Activated CD8-positive, alpha-beta T cell treated with anti-CD3 and anti-CD28 coated beads, Interleukin-2, amount 10 ng/mL, durations not matched to agents 7 days and 5 days (primary cell): ENCODE measurements around the gene FECH. TPM values are rescaled to one million over a fixed set of nuclear protein-coding genes. Genes with fewer than 3 reads are reported as not detected.
"Not testable (repeated sequence)": the region's sequence is repeated elsewhere in the genome, so short reads cannot be mapped to it uniquely, and the experiment has no call there.

Experiments
- ATAC-seq: fragments of 150-1000 bp; cut with Tn5 transposase; one replicate; pipeline ENCODE4 v1.10.0; 2021; ENCODE audit warnings: moderate library complexity
- CTCF ChIA-PET: fragments of 350-600 bp; sonication (Branson Sonifier 250); formaldehyde crosslinking; loops from one replicate; lab custom pipeline; 2021; ENCODE audit warnings: antibody characterized with exemption; lab: Charles Lee
- POLR2A ChIA-PET: fragments of 350-600 bp; sonication (Branson Sonifier 250); formaldehyde crosslinking; loops from one replicate; lab custom pipeline; 2021; ENCODE audit warnings: antibody characterized with exemption; lab: Charles Lee
- DNase-seq: peaks from one replicate; pipeline ENCODE4 v3.0.0-alpha.2; 2020
- H3K27ac Mint-ChIP-seq: one replicate; pipeline ENCODE4 v1.8.0; 2021; ENCODE audit warnings: mild to moderate bottlenecking, mixed read lengths
- H3K27me3 Mint-ChIP-seq: one replicate; pipeline ENCODE4 v1.8.0; 2021; ENCODE audit warnings: low read depth, mixed read lengths
- H3K36me3 Mint-ChIP-seq: one replicate; pipeline ENCODE4 v1.8.0; 2021; ENCODE audit warnings: low read depth, mixed read lengths
- H3K4me1 Mint-ChIP-seq: one replicate; pipeline ENCODE4 v1.8.0; 2021; ENCODE audit warnings: low read depth, mixed read lengths
- H3K4me3 Mint-ChIP-seq: one replicate; pipeline ENCODE4 v1.8.0; 2021; ENCODE audit warnings: mild to moderate bottlenecking, mixed read lengths
- H3K9me3 Mint-ChIP-seq: one replicate; pipeline ENCODE4 v1.8.0; 2022; ENCODE audit warnings: mixed read lengths; ENCODE audit not compliant: insufficient read depth
- total RNA-seq, 2 experiments: library from RNA; stranded (reverse); gene quantifications; one replicate each; pipeline ENCODE4 v1.2.3, GENCODE V29; 2021

FECH gene
- total RNA-seq, 2 experiments from 2014 or later: 21.1 to 26.7 TPM

GRCh38 chr18:57619876-57620275 lies 33.4 kb upstream of the FECH start:
- no peak for ATAC-seq
- Mint-ChIP-seq H3K4me3 (peak overlapping the region; percentile 90), H3K27ac (no peak overlapping the region), H3K4me1 (peaks cover 31% of the 10 kb centered on the region), H3K9me3 (no peaks in the 10 kb centered on the region), H3K27me3 (no peaks in the 10 kb centered on the region), H3K36me3 (peaks cover 31% of the 10 kb centered on the region)
- ChIA-PET POLR2A (interaction anchor here (0.8 kb wide), 1 partner anchor 33 kb away, joined by 3 read pairs; the partner anchor contains the start of gene FECH), CTCF (interaction anchor here (1.6 kb wide), 1 partner anchor 10 kb away, joined by 4 read pairs; no protein-coding TSS in a partner anchor)
- no peak for DNase-seq

GRCh38 chr18:57618910-57619309 lies 32.4 kb upstream of the FECH start:
- Mint-ChIP-seq H3K4me3 (no peak overlapping the region), H3K9me3 (no peaks in the 10 kb centered on the region), H3K36me3 (peaks cover 34% of the 10 kb centered on the region), H3K27ac (no peak overlapping the region), H3K27me3 (no peaks in the 10 kb centered on the region), H3K4me1 (peaks cover 31% of the 10 kb centered on the region)
- DNase-seq (no peak), ATAC-seq (no peak)
- ChIA-PET CTCF (interaction anchor here (1.6 kb wide), 1 partner anchor 11 kb away, joined by 4 read pairs; no protein-coding TSS in a partner anchor), POLR2A (interaction anchor here (0.8 kb wide), 1 partner anchor 32 kb away, joined by 3 read pairs; the partner anchor contains the start of gene FECH)

GRCh38 chr18:57603871-57604270 lies 17.4 kb upstream of the FECH start:
- ATAC-seq (no peak), DNase-seq (no peak)
- no peaks in the 10 kb centered on the region for H3K4me1 Mint-ChIP-seq
- no peaks in the 10 kb centered on the region for H3K27me3 Mint-ChIP-seq
- no peak overlapping the region for H3K27ac Mint-ChIP-seq
- ChIA-PET POLR2A (no interaction called here), CTCF (no interaction called here)
- H3K4me3 Mint-ChIP-seq: no peak overlapping the region
- H3K9me3 Mint-ChIP-seq: no peaks in the 10 kb centered on the region
- peaks cover 70% of the 10 kb centered on the region for H3K36me3 Mint-ChIP-seq

- ChIA-PET POLR2A (interaction anchor here (1.0 kb wide), 1 partner anchor 26 kb away, joined by 3 read pairs; the partner anchor contains the start of gene NARS1), CTCF (no interaction called here)
- Mint-ChIP-seq H3K4me1 (peaks cover 17% of the 10 kb centered on the region), H3K36me3 (peaks cover 26% of the 10 kb centered on the region), H3K27ac (no peak overlapping the region), H3K9me3 (no peaks in the 10 kb centered on the region), H3K4me3 (no peak overlapping the region), H3K27me3 (no peaks in the 10 kb centered on the region)
- DNase-seq (no peak), ATAC-seq (no peak)
Observed at GRCh38 chr18:57595347-57595746, 8.8 kb upstream of the FECH start.

GRCh38 chr18:57592716-57593115 lies 6.2 kb upstream of the FECH start:
- ATAC-seq: peak; percentile 14
- POLR2A ChIA-PET, H3K4me3 Mint-ChIP-seq, H3K27ac Mint-ChIP-seq, DNase-seq, H3K27me3 Mint-ChIP-seq, H3K36me3 Mint-ChIP-seq, H3K9me3 Mint-ChIP-seq: not testable (repeated sequence)
- peaks cover 17% of the 10 kb centered on the region for H3K4me1 Mint-ChIP-seq
- CTCF ChIA-PET: interaction anchor here (0.7 to 0.9 kb wide), 2 partner anchors 31 to 35 kb away, joined by 3 read pairs; no protein-coding TSS in a partner anchor

- H3K4me3 Mint-ChIP-seq: no peak overlapping the region
- CTCF ChIA-PET: no interaction called here
- peaks cover 27% of the 10 kb centered on the region for H3K4me1 Mint-ChIP-seq
- DNase-seq: no peak
- POLR2A ChIA-PET: no interaction called here
- no peaks in the 10 kb centered on the region for H3K27me3 Mint-ChIP-seq
- H3K36me3 Mint-ChIP-seq: no peaks in the 10 kb centered on the region
- no peaks in the 10 kb centered on the region for H3K9me3 Mint-ChIP-seq
- ATAC-seq: no peak
- H3K27ac Mint-ChIP-seq: no peak overlapping the region
Observed at GRCh38 chr18:57589161-57589560, 2.7 kb upstream of the FECH start.

- peak overlapping the region; percentile 81 for H3K27ac Mint-ChIP-seq
- DNase-seq (no peak), ATAC-seq (no peak)
- no peaks in the 10 kb centered on the region for H3K27me3 Mint-ChIP-seq
- H3K4me3 Mint-ChIP-seq: peak overlapping the region; percentile 82
- ChIA-PET CTCF (no interaction called here), POLR2A (interaction anchor here (0.7 to 1.1 kb wide), 2 partner anchors 10 to 32 kb away, joined by 3 read pairs; no protein-coding TSS in a partner anchor)
- H3K4me1 Mint-ChIP-seq: peaks cover 23% of the 10 kb centered on the region
- H3K36me3 Mint-ChIP-seq: peaks cover 3% of the 10 kb centered on the region
- H3K9me3 Mint-ChIP-seq: no peaks in the 10 kb centered on the region
Observed at GRCh38 chr18:57587098-57587661, 678 bp upstream of the FECH start.

- ChIA-PET CTCF (no interaction called here), POLR2A (interaction anchor here (1.5 kb wide), 1 partner anchor 36 kb away, joined by 7 read pairs; the partner anchor contains the start of gene NARS1)
- Mint-ChIP-seq H3K4me1 (peaks cover 31% of the 10 kb centered on the region), H3K27me3 (no peaks in the 10 kb centered on the region), H3K9me3 (no peaks in the 10 kb centered on the region), H3K27ac (peak overlapping the region; percentile 81), H3K36me3 (peaks cover 10% of the 10 kb centered on the region), H3K4me3 (peak overlapping the region; percentile 82)
- ATAC-seq (peak; percentile 1), DNase-seq (no peak)
Observed at GRCh38 chr18:57585855-57586250, 649 bp downstream of the FECH start.

GRCh38 chr18:57585421-57585820 lies 1.1 kb downstream of the FECH start:
- Mint-ChIP-seq H3K4me3 (peak overlapping the region; percentile 82), H3K4me1 (peaks cover 35% of the 10 kb centered on the region), H3K9me3 (no peaks in the 10 kb centered on the region), H3K27ac (no peak overlapping the region), H3K27me3 (no peaks in the 10 kb centered on the region), H3K36me3 (peaks cover 10% of the 10 kb centered on the region)
- CTCF ChIA-PET: no interaction called here
- DNase-seq (no peak), ATAC-seq (no peak)
- POLR2A ChIA-PET: interaction anchor here (1.5 kb wide), 1 partner anchor 36 kb away, joined by 7 read pairs; the partner anchor contains the start of gene NARS1

GRCh38 chr18:57584444-57584843 lies 2.1 kb downstream of the FECH start:
- POLR2A ChIA-PET: no interaction called here
- ATAC-seq (no peak), DNase-seq (no peak)
- H3K27me3 Mint-ChIP-seq: no peaks in the 10 kb centered on the region
- no peak overlapping the region for H3K27ac Mint-ChIP-seq
- peaks cover 45% of the 10 kb centered on the region for H3K4me1 Mint-ChIP-seq
- CTCF ChIA-PET: interaction anchor here (0.8 kb wide), 1 partner anchor 272 kb away, joined by 3 read pairs; no protein-coding TSS in a partner anchor
- H3K4me3 Mint-ChIP-seq: no peak overlapping the region
- H3K36me3 Mint-ChIP-seq: peaks cover 19% of the 10 kb centered on the region
- H3K9me3 Mint-ChIP-seq: no peaks in the 10 kb centered on the region

GRCh38 chr18:57583297-57583835 lies 3.1 kb downstream of the FECH start:
- Mint-ChIP-seq H3K9me3 (no peaks in the 10 kb centered on the region), H3K4me1 (peaks cover 45% of the 10 kb centered on the region), H3K27me3 (no peaks in the 10 kb centered on the region), H3K36me3 (peaks cover 23% of the 10 kb centered on the region), H3K27ac (no peak overlapping the region), H3K4me3 (no peak overlapping the region)
- CTCF ChIA-PET: interaction anchor here (0.6 kb wide), 1 partner anchor 1743 kb away, joined by 3 read pairs; no protein-coding TSS in a partner anchor
- POLR2A ChIA-PET: no interaction called here
- ATAC-seq (no peak), DNase-seq (no peak)
